Testis (tissue), 3 donors: ENCODE results near the gene ADPRHL1. TPM values are rescaled to one million over a fixed set of nuclear protein-coding genes. Genes with fewer than 3 reads are reported as not detected.
A peak's percentile ranks its signal among the peaks of the same experiment; 100 is the strongest.

Experiments
- DNase-seq: peaks from one replicate; pipeline ENCODE4 v3.0.0-alpha.2; 2019
- H3K27ac ChIP-seq, 2 donors: fragments of 200-600 bp; sonication (generic); one replicate each; pipeline ENCODE4 v1.5.1; 2019
- H3K27me3 ChIP-seq: fragments of 200-600 bp; sonication (generic); one replicate; pipeline ENCODE4 v1.5.1; 2019
- H3K36me3 ChIP-seq: fragments of 200-600 bp; sonication (generic); one replicate; pipeline ENCODE4 v1.5.1; 2017; ENCODE audit warnings: low read depth; ENCODE audit errors: missing control alignments
- H3K4me1 ChIP-seq: fragments of 200-600 bp; sonication (generic); one replicate; pipeline ENCODE4 v1.5.1; 2019
- H3K4me3 ChIP-seq, 2 donors: fragments of 200-600 bp; sonication (generic); one replicate each; pipeline ENCODE4 v1.5.1; 2017 to 2019
- H3K9me3 ChIP-seq: fragments of 200-600 bp; sonication (generic); one replicate; pipeline ENCODE4 v1.5.1; 2017
- CTCF ChIP-seq, 3 experiments: fragments of 450-650 bp in 2 of 3; fragments of 200-600 bp in 1 of 3; sonication (generic) in 1 of 3; IDR thresholded peaks; one replicate each; pipeline ENCODE4 v1.5.1; 2016 to 2019; ENCODE audit warnings: antibody characterized with exemption in 3 of 3, mild to moderate bottlenecking in 2 of 3, moderate library complexity in 1 of 3
- POLR2A ChIP-seq: fragments of 450-650 bp; IDR thresholded peaks from one replicate; pipeline ENCODE4 v1.6.1; 2017; ENCODE audit warnings: antibody characterized with exemption, mild to moderate bottlenecking, moderate library complexity
- WGBS, 2 donors: methylation state at CpG; one replicate each; pipeline ENCODE4 v1.1.5; 2018; 5-methylcytosine and 5-hydroxymethylcytosine counted together
- intact Hi-C: fragments of 100-400 bp; cut with DNase I; formaldehyde crosslinking; loops from one replicate; pipeline ENCODE4 v1.15.1; 2023; ENCODE audit warnings: low total_unique reads
- polyA plus RNA-seq: library from polyadenylated mRNA; stranded (reverse); fragments of 350-450 nt; fragmentation: Illumina TruSeq; extraction: RNeasy Lipid Tissue Mini Kit (QIAGEN cat#74804); gene quantifications from one replicate; pipeline ENCODE4 v1.2.3, GENCODE V29; 2014; ENCODE audit warnings: low read depth, low replicate concordance; ENCODE audit not compliant: insufficient read depth
- total RNA-seq, 2 donors: library from RNA; depleted of rRNA; stranded (reverse); fragments of >200 nt; gene quantifications; one replicate each; pipeline ENCODE4 v1.2.3, GENCODE V29; 2016

ADPRHL1 gene
- total and polyA plus RNA-seq, 3 donors from 2014 or later, result 6.2 to 9.3 (median 6.6) TPM

- no peak for DNase-seq
- Histone ChIP-seq H3K27ac (no peak overlapping the region), H3K4me1 (no peaks in the 10 kb centered on the region), H3K4me3 (no peak overlapping the region), H3K9me3 (no peaks in the 10 kb centered on the region), H3K27me3 (no peaks in the 10 kb centered on the region), H3K36me3 (no peaks in the 10 kb centered on the region)
- intact Hi-C loops, result no loop called here
- TF ChIP-seq CTCF (IDR thresholded peaks at IDR 0.05) (no peak), POLR2A (no peak)
- 85 to 89% methylated on average over 28 to 30 of the region's 30 CpGs for WGBS, 2 donors
These were observed 41.9 kb downstream of the ADPRHL1 start for GRCh38 chr13:113411216-113412023.

GRCh38 chr13:113410472-113411201, 42.7 kb downstream of the ADPRHL1 start:
- Histone ChIP-seq H3K36me3 (no peaks in the 10 kb centered on the region), H3K27ac (no peak overlapping the region), H3K27me3 (no peaks in the 10 kb centered on the region), H3K4me3 (no peak overlapping the region), H3K4me1 (no peaks in the 10 kb centered on the region), H3K9me3 (no peaks in the 10 kb centered on the region)
- intact Hi-C loops, result no loop called here
- 69 to 73% methylated on average over 13 to 34 of the region's 34 CpGs for WGBS, 2 donors
- TF ChIP-seq CTCF (IDR thresholded peaks at IDR 0.05) (no peak), POLR2A (no peak)
- peak; percentile 30 for DNase-seq

- WGBS, 2 donors, result 75 to 82% methylated on average over 3 of the region's 3 CpGs
- intact Hi-C loops, result no loop called here
- no peak overlapping the region for H3K27ac ChIP-seq
These were observed 44.7 kb downstream of the ADPRHL1 start for GRCh38 chr13:113408562-113408961.

GRCh38 chr13:113407531-113408393, 45.5 kb downstream of the ADPRHL1 start:
- no peaks in the 10 kb centered on the region for H3K36me3 ChIP-seq
- intact Hi-C loops, result no loop called here
- DNase-seq, result no peak
- H3K27me3 ChIP-seq, result no peaks in the 10 kb centered on the region
- 91 to 95% methylated on average over 7 to 41 of the region's 41 CpGs for WGBS, 2 donors
- no peaks in the 10 kb centered on the region for H3K9me3 ChIP-seq
- no peak overlapping the region for H3K4me3 ChIP-seq
- no peaks in the 10 kb centered on the region for H3K4me1 ChIP-seq
- no peak overlapping the region for H3K27ac ChIP-seq
- TF ChIP-seq CTCF (IDR thresholded peaks at IDR 0.05) (no peak), POLR2A (no peak)

More at GRCh38 chr13:113408562-113408961, 44.7 kb downstream of the ADPRHL1 start:
- Histone ChIP-seq H3K9me3 (no peaks in the 10 kb centered on the region), H3K36me3 (no peaks in the 10 kb centered on the region), H3K4me3 (no peak overlapping the region), H3K27me3 (no peaks in the 10 kb centered on the region), H3K4me1 (no peaks in the 10 kb centered on the region)
- no peak for DNase-seq
- TF ChIP-seq POLR2A, result no peak
- no peak for TF ChIP-seq CTCF (IDR thresholded peaks at IDR 0.05)
